ENCODE data around the gene RIN3. TPM values are rescaled to one million over a fixed set of nuclear protein-coding genes. Genes with fewer than 3 reads are reported as not detected.

The RIN3 gene
- total and polyA plus RNA-seq, 2 donors (not counting 3 experiments of a cell fraction or from before 2014, with no cell fraction given), result 5.1 to 20.8 TPM

DNA sequence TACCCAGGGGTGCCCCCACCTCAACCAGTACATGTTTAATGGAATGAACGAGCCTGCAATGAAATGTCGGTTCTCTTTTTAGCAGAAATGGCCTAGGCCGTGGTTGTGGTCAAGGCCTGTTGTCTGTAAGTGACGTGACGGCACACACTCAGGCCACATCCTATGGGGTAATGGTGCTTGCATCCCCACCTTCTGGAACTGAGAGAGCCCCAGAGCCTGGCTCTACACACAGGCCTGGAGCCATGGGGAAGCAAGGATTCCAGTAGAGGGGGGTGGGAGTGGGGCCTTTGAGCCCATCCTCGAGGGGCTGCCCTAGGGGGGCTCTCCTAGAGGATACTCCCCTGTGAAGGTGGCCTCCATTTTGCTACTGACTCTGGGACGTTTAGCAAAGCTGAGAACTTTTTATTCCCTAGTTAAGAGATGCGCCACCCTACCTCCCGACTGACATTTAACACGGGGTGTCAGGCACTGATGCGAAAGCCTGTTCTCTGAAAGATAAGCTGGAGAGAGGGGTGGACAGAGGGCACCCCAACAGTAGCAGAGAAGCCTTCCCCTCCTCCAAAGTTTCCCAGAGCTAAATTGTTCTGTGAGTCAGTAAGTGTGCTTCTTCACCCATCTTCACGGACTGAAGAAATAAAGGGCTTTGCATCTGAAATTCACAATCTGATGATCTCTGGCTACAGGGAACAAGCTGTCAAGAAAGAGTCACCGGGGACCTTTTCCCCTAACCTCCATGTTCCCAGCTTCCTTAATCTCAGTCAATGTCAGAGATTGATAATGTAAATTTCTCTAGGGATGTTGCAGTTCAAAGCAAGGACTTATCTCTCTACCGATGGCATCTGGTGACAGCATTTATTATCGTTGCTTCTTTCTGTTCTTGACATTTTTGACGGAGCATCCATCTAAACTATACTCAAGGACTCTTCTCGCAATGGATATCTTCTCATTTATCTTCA is 6.8 kb downstream of the RIN3 start:
- BruUV-seq (replicated peaks), result no TSS peak
- no peak for FAIRE-seq
- Histone ChIP-seq H3K36me3 (ENCODE audit: control insufficient read depth in 2 of 2, extremely low read depth in 1 of 2, insufficient read depth in 2 of 2, low read length in 2 of 2) (no peaks in the 10 kb centered on the region), H3K9me1 (replicated peaks; ENCODE audit: control insufficient read depth, extremely low read depth, insufficient read depth, low read length) (no peaks in the 10 kb centered on the region), H3K9ac (replicated peaks; ENCODE audit: extremely low read depth, insufficient read depth, low read length) (no peak overlapping the region), H3K4me2 (ENCODE audit: insufficient read depth, low read length) (no peak overlapping the region), H3K9me3 (replicated peaks; ENCODE audit: control insufficient read depth, insufficient read depth, low read length) (no peaks in the 10 kb centered on the region), H3K4me1 (ENCODE audit: control insufficient read depth, extremely low read depth, insufficient read depth, low read length) (no peaks in the 10 kb centered on the region), H3K27me3 (ENCODE audit: control insufficient read depth in 2 of 2, insufficient read depth in 2 of 2, low read length in 2 of 2) (no peaks in the 10 kb centered on the region), H3K27ac (ENCODE audit: insufficient read depth, low read depth, low read length) (no peak overlapping the region), H2AFZ (ENCODE audit: low read depth, low read length) (no peak overlapping the region), H3K4me3 (replicated peaks in 1 of 3; ENCODE audit: insufficient read depth in 1 of 3, low read depth in 1 of 3, low read length in 3 of 3) (no peak overlapping the region), H4K20me1 (replicated peaks; ENCODE audit: control insufficient read depth, extremely low read depth, insufficient read depth, low read length) (no peaks in the 10 kb centered on the region), H3K79me2 (ENCODE audit: control insufficient read depth, insufficient read depth, low read length) (no peaks in the 10 kb centered on the region)
- intact Hi-C loops (cut with micrococcal nuclease), result no loop called here
- ChIA-PET CTCF (no interaction called here), POLR2A (no interaction called here)
- TF ChIP-seq JUN (IDR thresholded peaks at IDR 0.05; ENCODE audit: borderline replicate concordance, insufficient read depth, insufficient read length, low read depth), result no peak
- no peak for TF ChIP-seq GATA2 (IDR thresholded peaks at IDR 0.05; ENCODE audit: insufficient read depth, insufficient read length, low read depth, low read length)
- no peak for TF ChIP-seq FOS (IDR thresholded peaks at IDR 0.05; ENCODE audit: borderline replicate concordance, insufficient read depth, low read length)
- no peak for TF ChIP-seq POLR2A (IDR thresholded peaks at IDR 0.05; ENCODE audit: low read depth, low read length)
- TF ChIP-seq, protein P1, sequence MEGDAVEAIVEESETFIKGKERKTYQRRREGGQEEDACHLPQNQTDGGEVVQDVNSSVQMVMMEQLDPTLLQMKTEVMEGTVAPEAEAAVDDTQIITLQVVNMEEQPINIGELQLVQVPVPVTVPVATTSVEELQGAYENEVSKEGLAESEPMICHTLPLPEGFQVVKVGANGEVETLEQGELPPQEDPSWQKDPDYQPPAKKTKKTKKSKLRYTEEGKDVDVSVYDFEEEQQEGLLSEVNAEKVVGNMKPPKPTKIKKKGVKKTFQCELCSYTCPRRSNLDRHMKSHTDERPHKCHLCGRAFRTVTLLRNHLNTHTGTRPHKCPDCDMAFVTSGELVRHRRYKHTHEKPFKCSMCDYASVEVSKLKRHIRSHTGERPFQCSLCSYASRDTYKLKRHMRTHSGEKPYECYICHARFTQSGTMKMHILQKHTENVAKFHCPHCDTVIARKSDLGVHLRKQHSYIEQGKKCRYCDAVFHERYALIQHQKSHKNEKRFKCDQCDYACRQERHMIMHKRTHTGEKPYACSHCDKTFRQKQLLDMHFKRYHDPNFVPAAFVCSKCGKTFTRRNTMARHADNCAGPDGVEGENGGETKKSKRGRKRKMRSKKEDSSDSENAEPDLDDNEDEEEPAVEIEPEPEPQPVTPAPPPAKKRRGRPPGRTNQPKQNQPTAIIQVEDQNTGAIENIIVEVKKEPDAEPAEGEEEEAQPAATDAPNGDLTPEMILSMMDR (IDR thresholded peaks at IDR 0.05; ENCODE audit: extremely low read depth in 1 of 2, insufficient read depth in 1 of 2, low read depth in 1 of 2, low read length in 2 of 2), result no peak
- TF ChIP-seq MYC (IDR thresholded peaks at IDR 0.05; ENCODE audit: low read depth, low read length), result no peak
- no peak for TF ChIP-seq EZH2 (IDR thresholded peaks at IDR 0.05; ENCODE audit: borderline replicate concordance, low read depth, low read length, severe bottlenecking)
- TF ChIP-seq POLR2AphosphoS5 (IDR thresholded peaks at IDR 0.05; ENCODE audit: insufficient read depth, low read depth, low read length), result no peak
- TF ChIP-seq, protein P2, sequence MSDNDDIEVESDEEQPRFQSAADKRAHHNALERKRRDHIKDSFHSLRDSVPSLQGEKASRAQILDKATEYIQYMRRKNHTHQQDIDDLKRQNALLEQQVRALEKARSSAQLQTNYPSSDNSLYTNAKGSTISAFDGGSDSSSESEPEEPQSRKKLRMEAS (IDR thresholded peaks at IDR 0.05; ENCODE audit: insufficient read depth, insufficient read length), result no peak
- dilution Hi-C loops (cut with MboI; ENCODE audit: extremely low pct_ligation_motif_present, low sequenced_read_pairs), result no loop called here
- DNase-seq (ENCODE audit: low read depth, low spot score), result no peak
